ENCODE measurements around the gene EFCC1.

EFCC1 gene

GRCh38 chr3:129060276-129061022 is 59.3 kb downstream of the EFCC1 start, which contains the start of gene GP9:
Gene GP9 (plus strand): TSS chr3:129060779. CDS start chr3:129061740, 961 bp downstream.
- H3K4me3 ChIP-seq (ENCODE audit: low read depth, low read length) = no peak within 1 kb of the TSS
- TF ChIP-seq CTCF (IDR thresholded peaks at IDR 0.05; ENCODE audit: borderline replicate concordance, insufficient read depth, low read depth, low read length) = no peak

GRCh38 chr3:129061023-129061887 is 60.2 kb downstream of the EFCC1 start:
- TF ChIP-seq CTCF (IDR thresholded peaks at IDR 0.05; ENCODE audit: borderline replicate concordance, insufficient read depth, low read depth, low read length) = no peak
- H3K4me3 ChIP-seq (ENCODE audit: low read depth, low read length) = no peak overlapping the region

DNA sequence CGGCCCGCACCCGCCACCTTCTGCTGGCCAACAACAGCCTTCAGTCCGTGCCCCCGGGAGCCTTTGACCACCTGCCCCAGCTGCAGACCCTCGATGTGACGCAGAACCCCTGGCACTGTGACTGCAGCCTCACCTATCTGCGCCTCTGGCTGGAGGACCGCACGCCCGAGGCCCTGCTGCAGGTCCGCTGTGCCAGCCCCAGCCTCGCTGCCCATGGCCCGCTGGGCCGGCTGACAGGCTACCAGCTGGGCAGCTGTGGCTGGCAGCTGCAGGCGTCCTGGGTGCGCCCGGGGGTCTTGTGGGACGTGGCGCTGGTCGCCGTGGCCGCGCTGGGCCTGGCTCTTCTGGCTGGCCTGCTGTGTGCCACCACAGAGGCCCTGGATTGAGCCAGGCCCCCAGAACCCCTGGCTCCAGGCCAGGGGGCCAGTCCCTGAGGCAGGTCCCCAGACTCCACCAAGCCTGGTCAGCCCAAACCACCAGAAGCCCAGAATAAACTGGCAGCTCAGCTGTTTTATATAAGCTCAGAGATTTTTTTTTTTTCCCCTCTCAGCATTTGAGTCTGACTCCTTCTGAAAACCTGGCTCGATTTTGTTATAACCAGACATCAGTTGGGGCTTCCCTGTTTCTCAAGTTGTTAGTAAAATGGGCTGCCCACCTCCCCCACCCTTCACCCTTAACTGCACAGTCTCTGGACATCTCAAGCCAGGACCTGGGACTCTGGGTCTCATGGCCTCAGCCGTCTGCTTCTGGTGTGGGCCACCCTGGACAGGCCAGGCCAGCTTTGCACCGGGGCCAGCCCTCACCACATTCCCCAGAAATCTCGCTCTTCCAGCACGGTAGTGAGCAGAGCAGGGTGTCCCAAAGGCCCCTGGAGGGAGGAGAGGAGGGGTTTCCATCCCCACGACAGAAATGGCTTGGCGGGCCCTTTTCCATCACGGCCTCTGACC is 61.1 kb downstream of the EFCC1 start:
- H3K4me3 ChIP-seq (ENCODE audit: low read depth, low read length) = no peak overlapping the region

DNA sequence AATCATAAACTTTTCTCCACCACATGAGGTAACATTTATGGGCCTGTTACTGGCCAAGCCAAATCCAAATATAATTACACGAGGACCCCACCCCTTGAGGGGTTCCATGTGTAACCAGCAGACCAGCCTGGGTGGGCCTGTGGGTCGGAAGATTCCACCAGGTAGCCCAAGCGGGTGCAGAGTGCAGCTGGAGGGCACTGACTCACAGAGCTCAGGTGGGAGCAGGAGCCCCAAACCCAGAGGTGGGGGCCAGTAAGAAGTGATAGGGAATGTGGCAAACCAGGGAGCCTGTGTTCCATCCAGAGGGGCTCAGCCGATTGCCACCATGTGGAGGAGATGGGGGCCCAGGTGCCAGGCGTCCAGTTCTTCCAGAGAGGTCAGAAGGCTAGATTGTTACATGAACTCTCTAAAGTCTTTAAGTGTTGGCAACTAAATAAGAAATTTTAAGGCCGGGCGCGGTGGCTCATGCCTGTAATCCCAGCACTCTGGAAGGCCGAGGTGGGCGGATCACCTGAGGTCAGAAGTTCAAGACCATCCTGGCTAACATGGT is 62.1 kb downstream of the EFCC1 start:
- no peak overlapping the region for H3K4me3 ChIP-seq (ENCODE audit: low read depth, low read length)
- no peak for TF ChIP-seq CTCF (IDR thresholded peaks at IDR 0.05; ENCODE audit: borderline replicate concordance, insufficient read depth, low read depth, low read length)

More for the DNA sequence above, 61.1 kb downstream of the EFCC1 start:
- TF ChIP-seq CTCF (IDR thresholded peaks at IDR 0.05; ENCODE audit: borderline replicate concordance, insufficient read depth, low read depth, low read length) = no peak

- no peak overlapping the region for H3K4me3 ChIP-seq (ENCODE audit: low read depth, low read length)
- no peak for TF ChIP-seq CTCF (IDR thresholded peaks at IDR 0.05; ENCODE audit: borderline replicate concordance, insufficient read depth, low read depth, low read length)
These were observed 62.9 kb downstream of the EFCC1 start for GRCh38 chr3:129063841-129064482.
